HEK293T (cell line): ENCODE measurements around the gene GNA12.

Source experiments
- ARNT ChIP-seq: fragments of 450-650 bp; IDR thresholded peaks from 2 replicates; pipeline ENCODE4 v1.6.1; 2017; ENCODE audit warnings: mild to moderate bottlenecking
- BHLHE40 ChIP-seq: fragments of 450-650 bp; IDR thresholded peaks from 2 replicates; pipeline ENCODE4 v1.6.1; 2016; ENCODE audit warnings: mild to moderate bottlenecking, moderate library complexity, borderline replicate concordance
- ELF4 ChIP-seq: fragments of 450-650 bp; IDR thresholded peaks from 2 replicates; pipeline ENCODE4 v1.6.1; 2017; ENCODE audit warnings: antibody characterized with exemption
- FOXA1 ChIP-seq: fragments of 450-650 bp; IDR thresholded peaks from 2 replicates; pipeline ENCODE4 v1.6.1; 2016; ENCODE audit warnings: mild to moderate bottlenecking
- FOXK2 ChIP-seq: fragments of 450-650 bp; IDR thresholded peaks from 2 replicates; pipeline ENCODE4 v1.6.1; 2016; ENCODE audit warnings: mild to moderate bottlenecking
- FOXM1 ChIP-seq: fragments of 450-650 bp; IDR thresholded peaks from 2 replicates; pipeline ENCODE4 v1.6.1; 2017; ENCODE audit warnings: mild to moderate bottlenecking, borderline replicate concordance
- HDGF ChIP-seq: fragments of 450-650 bp; IDR thresholded peaks from 2 replicates; pipeline ENCODE4 v1.6.1; 2017; ENCODE audit warnings: antibody characterized with exemption, borderline replicate concordance
- L3MBTL2 ChIP-seq: fragments of 450-650 bp; conservative IDR thresholded peaks from 2 replicates; pipeline ENCODE4 v1.6.1; 2016; ENCODE audit warnings: mild to moderate bottlenecking
- NFRKB ChIP-seq: fragments of 450-650 bp; IDR thresholded peaks from 2 replicates; pipeline ENCODE4 v1.6.1; 2016; ENCODE audit warnings: mild to moderate bottlenecking, moderate library complexity
- PKNOX1 ChIP-seq: fragments of 450-650 bp; IDR thresholded peaks from 2 replicates; pipeline ENCODE4 v1.6.1; 2016
- SP1 ChIP-seq: fragments of 450-650 bp; IDR thresholded peaks from 2 replicates; pipeline ENCODE4 v1.6.1; 2017
- SUZ12 ChIP-seq: fragments of 450-650 bp; IDR thresholded peaks from 2 replicates; pipeline ENCODE4 v1.6.1; 2016; ENCODE audit warnings: mild to moderate bottlenecking
- TARDBP ChIP-seq: fragments of 450-650 bp; IDR thresholded peaks from 2 replicates; pipeline ENCODE4 v1.6.1; 2016
- ZNF384 ChIP-seq: fragments of 450-650 bp; IDR thresholded peaks from 2 replicates; pipeline ENCODE4 v1.6.1; 2016

DNA sequence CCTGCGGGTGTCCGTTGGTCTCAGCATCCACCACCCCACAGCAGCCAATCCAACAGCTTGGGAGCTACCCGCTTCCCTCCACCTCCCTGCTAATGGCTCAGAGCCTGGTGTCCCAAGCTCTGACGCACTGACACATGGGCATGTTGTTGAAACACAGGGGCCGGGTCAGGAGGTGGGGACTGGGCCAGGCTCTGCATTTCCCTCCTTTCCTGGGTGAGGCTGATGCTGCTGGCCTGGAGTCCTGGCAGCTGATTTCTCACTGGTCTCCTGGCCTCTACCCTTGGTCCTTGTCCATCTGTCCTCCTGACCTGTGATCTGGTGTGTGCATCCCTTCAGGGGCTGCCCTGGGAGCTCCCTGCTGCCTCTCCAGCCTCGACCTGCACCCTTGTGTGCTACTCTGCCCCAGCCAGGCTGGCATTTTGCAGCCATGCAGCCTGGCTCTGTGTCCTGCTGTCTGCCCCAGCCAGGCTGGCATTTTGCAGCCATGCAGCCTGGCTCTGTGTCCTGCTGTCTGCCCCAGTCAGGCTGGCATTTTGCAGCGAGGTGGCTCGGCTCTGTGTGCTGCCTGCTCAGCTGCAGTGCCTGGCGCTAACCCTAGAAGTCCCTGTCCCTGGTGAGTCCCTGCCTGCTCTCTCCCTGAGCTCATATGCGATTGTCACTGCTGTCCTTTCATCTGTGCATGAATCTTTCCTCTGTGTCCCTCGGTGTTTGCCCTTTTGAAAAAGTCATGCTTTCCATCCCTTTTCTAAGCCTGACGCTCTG is 142.1 kb downstream of the GNA12 start:
- TF ChIP-seq SP1 (no peak), BHLHE40 (no peak), FOXM1 (no peak), SUZ12 (no peak), ELF4 (no peak), FOXA1 (no peak), HDGF (no peak), L3MBTL2 (no peak), ARNT (no peak), NFRKB (no peak), ZNF384 (no peak), TARDBP (no peak), FOXK2 (no peak), PKNOX1 (no peak)
